HEK293 (cell line): ENCODE data around the gene UBAC2.

Experiments used
- CTCF ChIA-PET: fragments of 350-600 bp; formaldehyde crosslinking; extraction: SDS; loops from one replicate; lab custom pipeline; 2021; ENCODE audit warnings: antibody characterized with exemption; lab: Yijun Ruan, JAX
- POLR2A ChIA-PET: fragments of 300-600 bp; formaldehyde crosslinking; extraction: SDS; loops from one replicate; lab custom pipeline; 2020; ENCODE audit warnings: antibody characterized with exemption, inconsistent platforms; lab: Yijun Ruan, JAX
- H3K27ac ChIP-seq: fragments of 200-500 bp; sonication (Bioruptor generic); 2 replicates; pipeline ENCODE4 v1.5.1; 2014; ENCODE audit warnings: low read depth, low read length, control low read depth, inconsistent platforms; ENCODE audit errors: extremely low read depth
- H3K36me3 ChIP-seq, 2 experiments: fragments of 200-500 bp in 1 of 2; sonication (Bioruptor generic) in 1 of 2; 1 replicate in 1 of 2; 2 replicates in 1 of 2; pipeline ENCODE4 v1.5.1; 2014 to 2017; ENCODE audit warnings: inconsistent platforms in 2 of 2, low read length in 2 of 2; ENCODE audit not compliant: control insufficient read depth in 2 of 2, insufficient read depth in 1 of 2
- H3K4me1 ChIP-seq: fragments of 200-500 bp; sonication (Bioruptor generic); 2 replicates; pipeline ENCODE4 v1.5.1; 2014; ENCODE audit warnings: mild to moderate bottlenecking, low read length, inconsistent platforms; ENCODE audit not compliant: control insufficient read depth, insufficient read depth
- H3K4me3 ChIP-seq: 2 replicates; pipeline ENCODE4 v1.5.1; 2011; ENCODE audit warnings: low read depth, mild to moderate bottlenecking, control low read depth, low read length, moderate library complexity
- H3K9me3 ChIP-seq: fragments of 200-500 bp; sonication (Bioruptor generic); 2 replicates; pipeline ENCODE4 v1.5.1; 2014; ENCODE audit warnings: low read depth, low read length, inconsistent platforms; ENCODE audit not compliant: control insufficient read depth, insufficient read depth
- ELK4 ChIP-seq: IDR thresholded peaks from 2 replicates; pipeline ENCODE4 v1.6.1; 2011; ENCODE audit warnings: mild to moderate bottlenecking, low read depth, low read length, borderline replicate concordance
- KLF10 ChIP-seq: fragments of 450-650 bp; IDR thresholded peaks from 2 replicates; pipeline ENCODE4 v1.5.1; 2018; ENCODE audit warnings: missing biosample characterization, mild to moderate bottlenecking, missing genetic modification characterization
- REST ChIP-seq: fragments of 450-650 bp; formaldehyde crosslinking; IDR thresholded peaks from 2 replicates; pipeline ENCODE4 v1.5.1; 2016; ENCODE audit warnings: missing biosample characterization, missing genetic modification characterization
- SALL2 ChIP-seq: fragments of 450-650 bp; formaldehyde crosslinking; IDR thresholded peaks from 2 replicates; pipeline ENCODE4 v1.5.0; 2017; ENCODE audit warnings: missing biosample characterization, mild to moderate bottlenecking, missing genetic modification characterization, borderline replicate concordance
- ZBTB17 ChIP-seq: fragments of 450-650 bp; formaldehyde crosslinking; IDR thresholded peaks from 2 replicates; pipeline ENCODE4 v1.5.1; 2016; ENCODE audit warnings: missing biosample characterization, missing genetic modification characterization
- ZBTB6 ChIP-seq: fragments of 450-650 bp; formaldehyde crosslinking; IDR thresholded peaks from 2 replicates; pipeline ENCODE4 v1.5.1; 2017; ENCODE audit warnings: missing biosample characterization, missing genetic modification characterization
- ZNF140 ChIP-seq: fragments of 450-650 bp; formaldehyde crosslinking; IDR thresholded peaks from 2 replicates; pipeline ENCODE4 v1.5.1; 2016; ENCODE audit warnings: missing biosample characterization, missing genetic modification characterization
- ZNF311 ChIP-seq: fragments of 450-650 bp; formaldehyde crosslinking; IDR thresholded peaks from 2 replicates; pipeline ENCODE4 v1.5.1; 2017; ENCODE audit warnings: missing biosample characterization, missing genetic modification characterization, borderline replicate concordance
- ZNF488 ChIP-seq: fragments of 450-650 bp; formaldehyde crosslinking; IDR thresholded peaks from 2 replicates; pipeline ENCODE4 v1.5.1; 2016; ENCODE audit warnings: missing biosample characterization, missing genetic modification characterization
- ZNF518A ChIP-seq: fragments of 450-650 bp; formaldehyde crosslinking; conservative IDR thresholded peaks from 2 replicates; pipeline ENCODE4 v1.5.1; 2016; ENCODE audit warnings: low read depth, missing biosample characterization, missing genetic modification characterization
- ZNF521 ChIP-seq: fragments of 450-650 bp; formaldehyde crosslinking; IDR thresholded peaks from 2 replicates; pipeline ENCODE4 v1.5.1; 2017; ENCODE audit warnings: missing biosample characterization, mild to moderate bottlenecking, missing genetic modification characterization
- ZNF529 ChIP-seq: fragments of 450-650 bp; formaldehyde crosslinking; IDR thresholded peaks from 2 replicates; pipeline ENCODE4 v1.5.1; 2017; ENCODE audit warnings: missing genetic modification characterization, missing biosample characterization; ENCODE audit not compliant: insufficient replicate concordance
- ZNF555 ChIP-seq: fragments of 450-650 bp; formaldehyde crosslinking; conservative IDR thresholded peaks from 2 replicates; pipeline ENCODE4 v1.5.1; 2017; ENCODE audit warnings: missing biosample characterization, mild to moderate bottlenecking, missing genetic modification characterization, inconsistent platforms
- ZNF600 ChIP-seq: fragments of 450-650 bp; formaldehyde crosslinking; IDR thresholded peaks from 2 replicates; pipeline ENCODE4 v1.5.1; 2016; ENCODE audit warnings: missing biosample characterization, missing genetic modification characterization
- ZNF624 ChIP-seq: fragments of 450-650 bp; formaldehyde crosslinking; IDR thresholded peaks from 2 replicates; pipeline ENCODE4 v1.5.1; 2017; ENCODE audit warnings: missing biosample characterization, missing genetic modification characterization
- ZNF626 ChIP-seq: fragments of 450-650 bp; sonication (Bioruptor Pico); formaldehyde crosslinking; IDR thresholded peaks from 2 replicates; pipeline ENCODE4 v1.5.1; 2018; ENCODE audit warnings: missing biosample characterization, missing genetic modification characterization, inconsistent platforms
- ZNF660 ChIP-seq: fragments of 450-650 bp; IDR thresholded peaks from 2 replicates; pipeline ENCODE4 v1.5.1; 2018; ENCODE audit warnings: missing biosample characterization, mild to moderate bottlenecking, missing genetic modification characterization
- ZXDB ChIP-seq: fragments of 450-650 bp; formaldehyde crosslinking; IDR thresholded peaks from 2 replicates; pipeline ENCODE4 v1.5.1; 2016; ENCODE audit warnings: missing biosample characterization, missing genetic modification characterization

Gene UBAC2

GRCh38 chr13:99415851-99416331 is 215.2 kb downstream of the UBAC2 start:
- H3K4me3 ChIP-seq: no peak overlapping the region
- H3K9me3 ChIP-seq: no peaks in the 10 kb centered on the region
- H3K27ac ChIP-seq: no peak overlapping the region
- no peaks in the 10 kb centered on the region for H3K4me1 ChIP-seq
- ChIA-PET CTCF (no interaction called here), POLR2A (no interaction called here)
- TF ChIP-seq ZNF488 (tag by site-specific recombination): no peak
- no peak for TF ChIP-seq REST
- no peaks in the 10 kb centered on the region for H3K36me3 ChIP-seq

- ChIA-PET POLR2A (no interaction called here), CTCF (interaction anchor here (4.9 kb wide), 1 partner anchor 20 kb away, joined by 26 read pairs; no protein-coding TSS in a partner anchor)
- no peaks in the 10 kb centered on the region for H3K36me3 ChIP-seq
- TF ChIP-seq ZNF311 (tag by site-specific recombination) (no peak), ZNF555 (tag by site-specific recombination) (no peak), ZNF600 (tag by site-specific recombination) (no peak), ZBTB6 (no peak), ZNF518A (tag by site-specific recombination) (no peak), ZNF529 (tag by site-specific recombination) (no peak), ZNF624 (tag by site-specific recombination) (no peak), ZXDB (no peak), KLF10 (tag by site-specific recombination) (no peak), ZNF521 (tag by site-specific recombination) (no peak), ZBTB17 (tag by site-specific recombination) (no peak), ZNF626 (tag by site-specific recombination) (no peak), SALL2 (tag by site-specific recombination) (no peak), ZNF660 (tag by site-specific recombination) (no peak), ZNF140 (tag by site-specific recombination) (no peak), ELK4 (no peak)
- H3K4me1 ChIP-seq: no peaks in the 10 kb centered on the region
- H3K4me3 ChIP-seq: no peak overlapping the region
- H3K27ac ChIP-seq: no peak overlapping the region
- no peaks in the 10 kb centered on the region for H3K9me3 ChIP-seq
Measured at GRCh38 chr13:99416411-99417121, 215.9 kb downstream of the UBAC2 start.
